GM12878 (cell line): ENCODE measurements around the gene TTI1. TPM values are rescaled to one million over a fixed set of nuclear protein-coding genes. Genes with fewer than 3 reads are reported as not detected.

Experiments
- ATAC-seq: fragments of 200-7000 bp; cut with Tn5 transposase; 3 replicates; pipeline ENCODE4 v1.9.1; 2020; ENCODE audit warnings: mild to moderate bottlenecking, moderate library complexity
- BruUV-seq: library from RNA; stranded (reverse); fragments of 400-500 nt; replicated peaks from 2 replicates; lab custom pipeline; 2021; lab: Mats Ljungman, UMichigan
- CTCF ChIA-PET: fragments of 300-600 bp; sonication (Branson Sonifier 250); formaldehyde crosslinking; extraction: SDS; loops from one replicate; lab custom pipeline; 2021; ENCODE audit warnings: inconsistent platforms; lab: Yijun Ruan, JAX
- POLR2A ChIA-PET: fragments of 350-600 bp; formaldehyde crosslinking; extraction: SDS; loops from one replicate; lab custom pipeline; 2021; ENCODE audit warnings: inconsistent platforms; lab: Charles Lee
- RAD21 ChIA-PET: fragments of 300-600 bp; sonication (Branson Sonifier 250); formaldehyde crosslinking; loops from one replicate; lab custom pipeline; 2023; ENCODE audit warnings: antibody characterized with exemption; ENCODE audit not compliant: unreplicated experiment; lab: Charles Lee
- SMC1A ChIA-PET: fragments of 300-600 bp; sonication (Branson Sonifier 250); formaldehyde crosslinking; loops from one replicate; lab custom pipeline; 2023; ENCODE audit not compliant: unreplicated experiment, uncharacterized antibody; lab: Charles Lee
- DNase-seq: peaks from one replicate; pipeline ENCODE4 v3.0.0-alpha.2; 2011; ENCODE audit warnings: low read depth, low spot score
- FAIRE-seq: peaks from 3 replicates; lab custom pipeline; 2011; peaks lifted over from hg19 to GRCh38; lab: Jason Lieb, UNC
- H2AFZ ChIP-seq: 2 replicates; pipeline ENCODE4 v1.6.0; 2011; ENCODE audit warnings: low read depth, low read length, control low read depth; ENCODE audit not compliant: control insufficient read depth
- H3K27ac ChIP-seq: 2 replicates; pipeline ENCODE4 v1.5.1; 2011; ENCODE audit warnings: control low read depth; ENCODE audit not compliant: control insufficient read depth, insufficient read depth
- H3K27me3 ChIP-seq, 2 experiments: replicated peaks in 1 of 2; 2 replicates each; pipeline versions ENCODE4 v1.6.0 to v1.6.1; 2011; ENCODE audit warnings: low read length in 1 of 2; ENCODE audit not compliant: control insufficient read depth in 2 of 2, insufficient read depth in 2 of 2
- H3K36me3 ChIP-seq, 2 experiments: 2 replicates each; pipeline ENCODE4 v1.5.1; 2011; ENCODE audit warnings: low read length in 1 of 2; ENCODE audit not compliant: control insufficient read depth in 2 of 2, insufficient read depth in 2 of 2
- H3K4me1 ChIP-seq: 2 replicates; pipeline ENCODE4 v1.6.1; 2011; ENCODE audit warnings: mild to moderate bottlenecking, low read length, moderate library complexity, mixed read lengths; ENCODE audit not compliant: control insufficient read depth, insufficient read depth
- H3K4me2 ChIP-seq: 2 replicates; pipeline ENCODE4 v1.6.0; 2011; ENCODE audit warnings: control low read depth; ENCODE audit not compliant: control insufficient read depth, insufficient read depth
- H3K4me3 ChIP-seq: fragments of 200-600 bp; sonication (generic); 2 replicates; pipeline ENCODE4 v1.5.1; 2016
- H3K79me2 ChIP-seq: 2 replicates; pipeline ENCODE4 v1.6.0; 2011; ENCODE audit warnings: low read length; ENCODE audit not compliant: control insufficient read depth, insufficient read depth
- H3K9ac ChIP-seq: 2 replicates; pipeline ENCODE4 v1.8.0; 2011; ENCODE audit warnings: low read length, control low read depth, mixed read lengths; ENCODE audit not compliant: control insufficient read depth, insufficient read depth
- H3K9me3 ChIP-seq: replicated peaks from 3 replicates; pipeline ENCODE4 v1.5.1; 2011; ENCODE audit warnings: mild to moderate bottlenecking, low read length; ENCODE audit not compliant: control insufficient read depth, insufficient read depth
- H4K20me1 ChIP-seq: 2 replicates; pipeline ENCODE4 v1.6.0; 2011; ENCODE audit not compliant: control insufficient read depth, insufficient read depth
- BMI1 ChIP-seq: fragments of 450-650 bp; IDR thresholded peaks from 2 replicates; pipeline ENCODE4 v1.6.1; 2016; ENCODE audit warnings: mild to moderate bottlenecking, moderate library complexity, borderline replicate concordance
- CEBPB ChIP-seq, 2 experiments: fragments of 150-350 bp in 1 of 2; IDR thresholded peaks; 2 replicates each; pipeline ENCODE4 v1.6.1; 2012 to 2014; ENCODE audit warnings: low read depth in 2 of 2, low read length in 2 of 2, borderline replicate concordance in 1 of 2, inconsistent platforms in 1 of 2
- EED ChIP-seq: sonication (generic); IDR thresholded peaks from 2 replicates; pipeline ENCODE4 v1.6.1; 2016; ENCODE audit warnings: antibody characterized with exemption, low read depth
- IKZF2 ChIP-seq, 2 experiments: fragments of 450-650 bp; IDR thresholded peaks; 2 replicates each; pipeline ENCODE4 v1.6.1; 2017; ENCODE audit warnings: mild to moderate bottlenecking in 2 of 2, moderate library complexity in 2 of 2
- JUNB ChIP-seq: IDR thresholded peaks from 2 replicates; pipeline ENCODE4 v1.6.1; 2016; ENCODE audit warnings: antibody characterized with exemption, mild to moderate bottlenecking
- RCOR1 ChIP-seq: conservative IDR thresholded peaks from 2 replicates; pipeline ENCODE4 v1.6.1; 2012; ENCODE audit warnings: low read depth, low read length, improper control_type of control experiment
- RUNX3 ChIP-seq: IDR thresholded peaks from 2 replicates; pipeline ENCODE4 v1.6.1; 2012; ENCODE audit warnings: low read length, inconsistent platforms
- WGBS: methylation state at CpG from one replicate; pipeline ENCODE4 v1.1.6; 2016; ENCODE audit warnings: low lambda C conversion rate; ENCODE audit not compliant: insufficient replicate concordance, insufficient coverage; ENCODE audit errors: missing lambda C conversion rate; 5-methylcytosine and 5-hydroxymethylcytosine counted together
- in situ Hi-C: fragments of 300-500 bp; cut with MboI; formaldehyde crosslinking; loops from 9 replicates; pipeline ENCODE4 v1.14.3; 2018; ENCODE audit warnings: mixed read lengths
- intact Hi-C: fragments of 100-400 bp; cut with micrococcal nuclease; formaldehyde crosslinking; loops from one replicate; pipeline ENCODE4 v1.14.2; 2022; ENCODE audit not compliant: unreplicated experiment
- polyA plus RNA-seq, 11 experiments: library from polyadenylated mRNA; depleted of rRNA in 4 of 11; unstranded in 6 of 11; stranded (reverse) in 5 of 11; fragments of >200 nt; fragmentation: Nextera tagmentation in 4 of 11; fragmentation: Illumina TruSeq in 1 of 11; extraction: Ambion mirVana in 4 of 11; extraction: Trizol in 1 of 11; gene quantifications; 1 replicate in 1 of 11; 2 replicates in 10 of 11; pipeline versions ENCODE4 v1.2.1 to v1.2.3, GENCODE V29; 2011 to 2016; ENCODE audit warnings: inconsistent platforms in 2 of 11, missing spikeins in 2 of 11, low read depth in 1 of 11
- total RNA-seq, 4 experiments: library from RNA; depleted of rRNA in 3 of 4; stranded (reverse); fragments of >200 nt in 3 of 4; fragmentation: Illumina TruSeq in 1 of 4; extraction: Trizol in 1 of 4; gene quantifications; 2 replicates each; pipeline versions ENCODE4 v1.2.1 to v1.2.3, GENCODE V29; 2013 to 2021
- TF ChIP-seq, protein P1 (sequence below): fragments of 450-650 bp; IDR thresholded peaks from 2 replicates; pipeline ENCODE4 v1.6.1; 2017; ENCODE audit warnings: antibody characterized with exemption, mild to moderate bottlenecking, moderate library complexity

Gene TTI1
- total and polyA plus RNA-seq, 10 of the 15 experiments (the other 5 are each of a cell fraction or from before 2014, with no cell fraction given), result 5.3 to 44.6 (median 24.9) TPM

DNA sequence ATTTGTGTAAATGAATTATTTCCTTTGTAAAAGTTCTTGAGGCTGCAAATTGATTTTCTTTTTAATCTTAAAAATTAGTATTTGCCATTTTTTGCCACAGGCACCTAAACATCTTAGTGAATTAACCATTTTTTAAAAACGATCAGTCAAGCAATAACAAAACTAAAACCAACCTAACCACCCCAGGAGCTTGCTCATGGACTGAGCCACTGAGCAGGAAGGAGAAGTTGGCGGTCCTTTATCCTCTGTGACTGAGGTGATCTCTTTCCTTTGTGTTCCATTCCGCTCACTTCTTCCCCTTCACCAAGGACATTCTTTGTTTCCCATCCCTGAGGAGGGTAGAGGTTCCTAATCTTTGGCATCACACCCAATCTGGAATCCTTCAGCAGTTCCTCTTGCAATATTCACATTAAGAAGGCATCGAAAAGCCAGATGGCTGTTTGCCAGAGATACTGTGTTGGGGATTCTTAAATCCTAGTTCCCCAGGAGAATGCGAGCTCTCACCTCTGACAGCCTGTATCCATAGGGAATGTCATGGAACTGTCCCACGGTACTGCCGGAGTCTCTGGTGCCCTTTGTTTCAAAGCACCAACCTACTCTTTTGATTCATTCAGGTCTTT is 30.8 kb upstream of the TTI1 start:
- Histone ChIP-seq H3K27me3 (no peaks in the 10 kb centered on the region), H3K79me2 (no peaks in the 10 kb centered on the region), H3K36me3 (peaks cover 28 to 37% of the 10 kb centered on the region in 2 experiments), H3K9me3 (peaks cover 2% of the 10 kb centered on the region; the same call in 1 of the 3 replicates), H3K27ac (peak overlapping the region; percentile 4; the same call in 1 of the 2 replicates), H2AFZ (no peak overlapping the region), H3K9ac (no peak overlapping the region), H4K20me1 (no peaks in the 10 kb centered on the region), H3K4me2 (no peak overlapping the region), H3K4me1 (peaks cover 22% of the 10 kb centered on the region), H3K4me3 (no peak overlapping the region)
- ChIA-PET CTCF (interaction anchor here (1.6 to 19.0 kb wide), 4 partner anchors 14 to 157 kb away, joined by 3 to 260 read pairs (median 12); no protein-coding TSS in a partner anchor), POLR2A (no interaction called here), RAD21 (interaction anchor here (0.6 to 1.7 kb wide), 6 partner anchors 9 to 158 kb away, joined by 3 to 5 read pairs (median 3); no protein-coding TSS in a partner anchor), SMC1A (interaction anchor here (0.6 to 4.2 kb wide), 5 partner anchors 10 to 155 kb away, joined by 3 to 47 read pairs (median 4); no protein-coding TSS in a partner anchor)
- DNase-seq, result no peak
- BruUV-seq, result no TSS peak
- WGBS, result 39% methylated on average over 7 of the region's 7 CpGs
- intact Hi-C loops, result no loop called here
- FAIRE-seq, result peak; percentile 41
- ATAC-seq, result peak; percentile 76
- TF ChIP-seq EED, result peak; percentile 46; the same call in 1 of the 2 replicates
- TF ChIP-seq, protein P1, sequence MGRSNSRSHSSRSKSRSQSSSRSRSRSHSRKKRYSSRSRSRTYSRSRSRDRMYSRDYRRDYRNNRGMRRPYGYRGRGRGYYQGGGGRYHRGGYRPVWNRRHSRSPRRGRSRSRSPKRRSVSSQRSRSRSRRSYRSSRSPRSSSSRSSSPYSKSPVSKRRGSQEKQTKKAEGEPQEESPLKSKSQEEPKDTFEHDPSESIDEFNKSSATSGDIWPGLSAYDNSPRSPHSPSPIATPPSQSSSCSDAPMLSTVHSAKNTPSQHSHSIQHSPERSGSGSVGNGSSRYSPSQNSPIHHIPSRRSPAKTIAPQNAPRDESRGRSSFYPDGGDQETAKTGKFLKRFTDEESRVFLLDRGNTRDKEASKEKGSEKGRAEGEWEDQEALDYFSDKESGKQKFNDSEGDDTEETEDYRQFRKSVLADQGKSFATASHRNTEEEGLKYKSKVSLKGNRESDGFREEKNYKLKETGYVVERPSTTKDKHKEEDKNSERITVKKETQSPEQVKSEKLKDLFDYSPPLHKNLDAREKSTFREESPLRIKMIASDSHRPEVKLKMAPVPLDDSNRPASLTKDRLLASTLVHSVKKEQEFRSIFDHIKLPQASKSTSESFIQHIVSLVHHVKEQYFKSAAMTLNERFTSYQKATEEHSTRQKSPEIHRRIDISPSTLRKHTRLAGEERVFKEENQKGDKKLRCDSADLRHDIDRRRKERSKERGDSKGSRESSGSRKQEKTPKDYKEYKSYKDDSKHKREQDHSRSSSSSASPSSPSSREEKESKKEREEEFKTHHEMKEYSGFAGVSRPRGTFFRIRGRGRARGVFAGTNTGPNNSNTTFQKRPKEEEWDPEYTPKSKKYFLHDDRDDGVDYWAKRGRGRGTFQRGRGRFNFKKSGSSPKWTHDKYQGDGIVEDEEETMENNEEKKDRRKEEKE, result no peak
- TF ChIP-seq JUNB, result peak; percentile 33; the same call in 1 of the 2 replicates
- TF ChIP-seq RCOR1, result no peak
- no peak for TF ChIP-seq CEBPB (IDR thresholded peaks at IDR 0.05; ENCODE audit: borderline replicate concordance in 1 of 2, low read depth in 2 of 2, low read length in 2 of 2)
- peak; percentile 29 to 48 for TF ChIP-seq IKZF2 (IDR thresholded peaks at IDR 0.05)
- no peak for TF ChIP-seq BMI1
- peak; percentile 40; the same call in 1 of the 2 replicates for TF ChIP-seq RUNX3
- in situ Hi-C loops, result loop anchor here (25.0 kb wide), 1 partner anchor 98 kb away; the partner anchor contains the start of gene TGM2
